Effector CD8-positive, alpha-beta T cell (primary cell): ENCODE measurements around the gene ZNF488.

ENCODE experiments used
- DNase-seq: peaks from one replicate; lab custom pipeline; 2025; lab: John Stamatoyannopoulos, UW

The ZNF488 gene

GRCh38 chr10:47349516-47349915 lies 34.6 kb downstream of the ZNF488 start:
- DNase-seq, result no peak

- DNase-seq, result no peak
These were observed 35.2 kb downstream of the ZNF488 start for GRCh38 chr10:47348661-47349470.

- DNase-seq, result no peak
These were observed 35.9 kb downstream of the ZNF488 start, which contains the start of gene RBP3 for GRCh38 chr10:47348138-47348651. Gene RBP3 (plus strand): TSS chr10:47348363. CDS start chr10:47348485, 122 bp downstream.

GRCh38 chr10:47347303-47347675 lies 36.8 kb downstream of the ZNF488 start:
- DNase-seq, result no peak

GRCh38 chr10:47346581-47347302 lies 37.4 kb downstream of the ZNF488 start:
- DNase-seq, result no peak

GRCh38 chr10:47344996-47345870 lies 38.9 kb downstream of the ZNF488 start:
- DNase-seq, result no peak

GRCh38 chr10:47340608-47341170 lies 43.4 kb downstream of the ZNF488 start:
- DNase-seq, result peak; percentile 63

- DNase-seq, result no peak
These were observed 44.1 kb downstream of the ZNF488 start for GRCh38 chr10:47339759-47340607.

- DNase-seq, result no peak
These were observed 44.8 kb downstream of the ZNF488 start for GRCh38 chr10:47339186-47339735.

- DNase-seq, result no peak
These were observed 46.8 kb downstream of the ZNF488 start for GRCh38 chr10:47337310-47337709.

- DNase-seq, result no peak
These were observed 47.5 kb downstream of the ZNF488 start for GRCh38 chr10:47336387-47337134.

- DNase-seq, result no peak
These were observed 48.2 kb downstream of the ZNF488 start for GRCh38 chr10:47335906-47336305.

GRCh38 chr10:47334466-47335295 lies 49.4 kb downstream of the ZNF488 start:
- DNase-seq, result no peak

- DNase-seq, result no peak
These were observed 50.6 kb downstream of the ZNF488 start for GRCh38 chr10:47333532-47333931.

GRCh38 chr10:47332946-47333345 lies 51.1 kb downstream of the ZNF488 start:
- DNase-seq, result no peak

- DNase-seq, result no peak
These were observed 51.7 kb downstream of the ZNF488 start for GRCh38 chr10:47332371-47332770.

- no peak for DNase-seq
These were observed 52.1 kb downstream of the ZNF488 start for GRCh38 chr10:47331954-47332353.

- no peak for DNase-seq
These were observed 52.6 kb downstream of the ZNF488 start for GRCh38 chr10:47331491-47331890.

GRCh38 chr10:47330804-47331203 lies 53.3 kb downstream of the ZNF488 start:
- DNase-seq, result no peak
